HEK293T (cell line): ENCODE measurements around the gene IDH2.

ENCODE experiments used
- CTCF ChIA-PET: fragments of 350-600 bp; formaldehyde crosslinking; extraction: SDS; loops from one replicate; lab custom pipeline; 2021; ENCODE audit warnings: antibody characterized with exemption, inconsistent platforms; lab: Yijun Ruan, JAX
- POLR2A ChIA-PET: fragments of 350-600 bp; formaldehyde crosslinking; extraction: SDS; loops from one replicate; lab custom pipeline; 2020; ENCODE audit warnings: antibody characterized with exemption, inconsistent platforms; lab: Yijun Ruan, JAX
- DNase-seq: peaks from one replicate; pipeline ENCODE4 v3.0.0; 2012; ENCODE audit warnings: mixed read lengths; ENCODE audit errors: extremely low spot score
- ARNT ChIP-seq: fragments of 450-650 bp; IDR thresholded peaks from 2 replicates; pipeline ENCODE4 v1.6.1; 2017; ENCODE audit warnings: mild to moderate bottlenecking
- BHLHE40 ChIP-seq: fragments of 450-650 bp; IDR thresholded peaks from 2 replicates; pipeline ENCODE4 v1.6.1; 2016; ENCODE audit warnings: mild to moderate bottlenecking, moderate library complexity, borderline replicate concordance
- CTBP1 ChIP-seq: fragments of 450-650 bp; IDR thresholded peaks from 2 replicates; pipeline ENCODE4 v1.6.1; 2016; ENCODE audit warnings: borderline replicate concordance
- ELF4 ChIP-seq: fragments of 450-650 bp; IDR thresholded peaks from 2 replicates; pipeline ENCODE4 v1.6.1; 2017; ENCODE audit warnings: antibody characterized with exemption
- FOXA1 ChIP-seq: fragments of 450-650 bp; IDR thresholded peaks from 2 replicates; pipeline ENCODE4 v1.6.1; 2016; ENCODE audit warnings: mild to moderate bottlenecking
- FOXK2 ChIP-seq: fragments of 450-650 bp; IDR thresholded peaks from 2 replicates; pipeline ENCODE4 v1.6.1; 2016; ENCODE audit warnings: mild to moderate bottlenecking
- FOXM1 ChIP-seq: fragments of 450-650 bp; IDR thresholded peaks from 2 replicates; pipeline ENCODE4 v1.6.1; 2017; ENCODE audit warnings: mild to moderate bottlenecking, borderline replicate concordance
- HDGF ChIP-seq: fragments of 450-650 bp; IDR thresholded peaks from 2 replicates; pipeline ENCODE4 v1.6.1; 2017; ENCODE audit warnings: antibody characterized with exemption, borderline replicate concordance
- L3MBTL2 ChIP-seq: fragments of 450-650 bp; conservative IDR thresholded peaks from 2 replicates; pipeline ENCODE4 v1.6.1; 2016; ENCODE audit warnings: mild to moderate bottlenecking
- LEF1 ChIP-seq: fragments of 450-650 bp; IDR thresholded peaks from 2 replicates; pipeline ENCODE4 v1.6.1; 2017; ENCODE audit warnings: mild to moderate bottlenecking, borderline replicate concordance
- NFRKB ChIP-seq: fragments of 450-650 bp; IDR thresholded peaks from 2 replicates; pipeline ENCODE4 v1.6.1; 2016; ENCODE audit warnings: mild to moderate bottlenecking, moderate library complexity
- SP1 ChIP-seq: fragments of 450-650 bp; IDR thresholded peaks from 2 replicates; pipeline ENCODE4 v1.6.1; 2017
- SUZ12 ChIP-seq: fragments of 450-650 bp; IDR thresholded peaks from 2 replicates; pipeline ENCODE4 v1.6.1; 2016; ENCODE audit warnings: mild to moderate bottlenecking
- TARDBP ChIP-seq: fragments of 450-650 bp; IDR thresholded peaks from 2 replicates; pipeline ENCODE4 v1.6.1; 2016
- ZNF384 ChIP-seq: fragments of 450-650 bp; IDR thresholded peaks from 2 replicates; pipeline ENCODE4 v1.6.1; 2016
- TF ChIP-seq, protein P1 (sequence below): fragments of 450-650 bp; IDR thresholded peaks from 2 replicates; pipeline ENCODE4 v1.6.1; 2016

The IDH2 gene

DNA sequence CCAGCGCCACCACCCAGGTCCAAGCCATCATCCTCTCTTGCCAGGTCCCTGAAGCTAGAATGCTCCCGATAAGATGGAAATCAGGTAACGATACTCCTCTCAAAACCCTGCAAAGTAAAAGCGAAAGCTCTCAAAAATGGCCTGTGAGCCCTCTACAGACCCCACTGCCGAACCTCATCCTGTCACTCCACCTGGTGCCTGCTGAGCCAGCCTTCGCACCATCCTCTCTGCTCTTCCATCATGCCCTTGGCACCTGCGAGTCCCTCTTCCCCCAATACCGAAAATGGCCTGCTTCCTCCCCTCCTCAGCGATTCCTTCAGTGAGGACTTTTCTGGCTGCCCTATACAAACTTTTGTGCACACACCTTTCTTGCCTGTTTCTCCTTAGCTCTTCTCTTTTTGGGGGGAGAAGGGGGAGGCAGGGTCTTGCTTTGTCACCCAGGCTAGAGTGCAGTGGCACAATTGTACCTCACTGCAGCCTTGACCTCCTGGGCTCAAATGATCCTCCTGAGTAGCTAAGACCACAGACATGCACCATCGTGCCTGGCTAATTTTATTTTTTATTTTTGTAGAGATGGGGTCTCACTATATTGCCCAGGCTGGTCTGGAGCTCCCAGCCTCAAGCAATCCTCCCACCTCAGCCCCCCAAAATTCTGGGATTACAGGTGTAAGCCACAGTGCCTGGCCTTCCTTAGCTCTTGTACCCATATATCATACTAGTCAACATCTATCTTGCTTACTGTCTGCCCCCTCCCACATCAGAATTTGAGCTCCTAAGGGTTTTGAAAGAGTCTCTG is 3.0 kb downstream of the IDH2 start:
- ChIA-PET CTCF (no interaction called here), POLR2A (interaction anchor here (0.6 to 1.9 kb wide), 4 partner anchors 23 to 624 kb away, joined by 3 to 6 read pairs (median 4); partner anchors contain the start of genes AP3S2 and ARPIN)
- DNase-seq = no peak
- no peak for TF ChIP-seq BHLHE40
- TF ChIP-seq FOXA1 = no peak
- TF ChIP-seq ARNT = no peak
- TF ChIP-seq LEF1 = no peak
- no peak for TF ChIP-seq TARDBP
- no peak for TF ChIP-seq ELF4
- no peak for TF ChIP-seq SP1
- no peak for TF ChIP-seq CTBP1
- TF ChIP-seq L3MBTL2 = no peak
- no peak for TF ChIP-seq FOXM1
- no peak for TF ChIP-seq NFRKB
- no peak for TF ChIP-seq ZNF384
- TF ChIP-seq, protein P1, sequence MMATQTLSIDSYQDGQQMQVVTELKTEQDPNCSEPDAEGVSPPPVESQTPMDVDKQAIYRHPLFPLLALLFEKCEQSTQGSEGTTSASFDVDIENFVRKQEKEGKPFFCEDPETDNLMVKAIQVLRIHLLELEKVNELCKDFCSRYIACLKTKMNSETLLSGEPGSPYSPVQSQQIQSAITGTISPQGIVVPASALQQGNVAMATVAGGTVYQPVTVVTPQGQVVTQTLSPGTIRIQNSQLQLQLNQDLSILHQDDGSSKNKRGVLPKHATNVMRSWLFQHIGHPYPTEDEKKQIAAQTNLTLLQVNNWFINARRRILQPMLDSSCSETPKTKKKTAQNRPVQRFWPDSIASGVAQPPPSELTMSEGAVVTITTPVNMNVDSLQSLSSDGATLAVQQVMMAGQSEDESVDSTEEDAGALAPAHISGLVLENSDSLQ = no peak
- TF ChIP-seq SUZ12 = no peak
- no peak for TF ChIP-seq HDGF
- no peak for TF ChIP-seq FOXK2

DNA sequence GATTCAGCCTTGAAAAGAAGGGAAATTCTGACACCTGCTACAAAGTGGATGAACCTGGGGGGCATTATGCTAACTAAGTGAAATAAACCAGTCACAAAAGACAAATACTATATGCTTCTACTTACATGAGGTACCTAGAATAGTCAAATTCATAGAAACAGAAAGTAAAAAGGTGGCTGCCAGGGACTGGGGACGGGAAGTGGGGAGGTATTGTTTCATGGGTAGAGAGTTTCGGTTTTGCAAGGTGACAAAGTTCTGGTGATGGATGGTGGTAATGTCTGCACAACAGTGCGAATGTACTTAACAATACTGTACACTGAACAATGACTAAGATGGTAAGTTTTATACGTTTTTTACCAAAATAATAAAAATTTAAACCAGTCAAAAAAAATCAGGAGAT is 4.8 kb downstream of the IDH2 start:
- POLR2A ChIA-PET = interaction anchor here (1.9 kb wide), 1 partner anchor 184 kb away, joined by 6 read pairs; the partner anchor contains the start of gene ARPIN
- CTCF ChIA-PET = no interaction called here
- TF ChIP-seq NFRKB (no peak), FOXM1 (no peak), SUZ12 (no peak), SP1 (no peak)
- no peak for DNase-seq

GRCh38 chr15:90095521-90095959 is 6.7 kb downstream of the IDH2 start:
- ChIA-PET POLR2A (no interaction called here), CTCF (interaction anchor here (0.6 kb wide), 1 partner anchor 153 kb away, joined by 3 read pairs; no protein-coding TSS in a partner anchor)
- no peak for DNase-seq

DNA sequence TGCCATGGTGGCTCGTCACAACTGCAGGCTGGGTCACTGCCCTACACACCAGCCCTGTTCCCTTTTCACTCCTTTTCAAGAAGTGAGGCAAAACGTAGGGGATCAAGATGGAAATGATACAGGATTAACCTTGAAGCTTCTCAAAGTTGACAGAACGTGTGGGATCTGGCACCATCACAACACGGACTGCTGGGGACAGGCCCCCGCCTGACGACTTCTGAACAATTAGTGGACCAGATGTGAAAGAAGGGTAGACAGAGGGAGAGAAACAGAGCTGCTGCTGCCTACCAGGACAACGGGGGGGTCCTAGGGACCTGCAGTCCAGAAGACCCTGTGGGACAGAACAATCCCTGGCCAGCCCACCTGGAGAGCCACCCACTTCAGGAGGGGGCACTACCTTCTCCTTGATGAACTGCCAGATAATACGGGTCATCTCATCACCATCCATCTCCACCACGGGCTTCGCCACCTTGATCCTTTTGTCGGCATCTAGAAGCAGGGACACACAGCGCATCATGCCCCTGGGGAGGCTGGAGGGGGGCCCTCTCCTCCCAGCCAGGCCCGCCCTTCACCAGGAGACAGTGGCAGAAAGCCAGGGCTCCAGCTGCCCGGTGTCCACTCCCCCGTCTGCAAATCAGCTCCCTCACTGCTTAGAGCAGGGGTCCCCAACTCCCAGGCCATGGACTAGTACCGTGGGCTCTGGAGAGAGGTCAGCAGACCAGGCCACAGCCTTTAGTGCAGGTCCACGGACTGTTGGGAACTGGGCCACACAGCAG is 10.9 kb downstream of the IDH2 start:
- no peak for DNase-seq
- TF ChIP-seq BHLHE40 = no peak
- no peak for TF ChIP-seq ARNT
- TF ChIP-seq, protein P1 = no peak
- no peak for TF ChIP-seq SUZ12
- TF ChIP-seq FOXA1 = no peak
- no peak for TF ChIP-seq ELF4
- no peak for TF ChIP-seq HDGF
- TF ChIP-seq ZNF384 = no peak
- TF ChIP-seq LEF1 = no peak
- no peak for TF ChIP-seq CTBP1
- TF ChIP-seq FOXM1 = no peak
- no peak for TF ChIP-seq SP1
- no peak for TF ChIP-seq TARDBP
- no peak for TF ChIP-seq L3MBTL2
- POLR2A ChIA-PET = interaction anchor here (1.7 kb wide), 1 partner anchor 11 kb away, joined by 6 read pairs; the partner anchor contains the start of gene IDH2
- CTCF ChIA-PET = no interaction called here

More at GRCh38 chr15:90095521-90095959, 6.7 kb downstream of the IDH2 start:
- no peak for TF ChIP-seq HDGF
- TF ChIP-seq SP1 = no peak
- no peak for TF ChIP-seq ELF4
- no peak for TF ChIP-seq ARNT
- TF ChIP-seq BHLHE40 = no peak
- TF ChIP-seq CTBP1 = no peak
- no peak for TF ChIP-seq FOXA1
- no peak for TF ChIP-seq LEF1
- TF ChIP-seq SUZ12 = no peak
- no peak for TF ChIP-seq FOXK2
- TF ChIP-seq, protein P1 = no peak
- TF ChIP-seq FOXM1 = no peak

GRCh38 chr15:90090226-90090848 is 11.9 kb downstream of the IDH2 start:
- POLR2A ChIA-PET = no interaction called here

More at GRCh38 chr15:90090226-90090848, 11.9 kb downstream of the IDH2 start:
- no peak for DNase-seq
- CTCF ChIA-PET = no interaction called here
- TF ChIP-seq LEF1 (no peak), ZNF384 (no peak), NFRKB (no peak), FOXM1 (no peak), FOXA1 (no peak), HDGF (no peak), SUZ12 (no peak), L3MBTL2 (no peak), ARNT (no peak), ELF4 (no peak), CTBP1 (no peak), BHLHE40 (no peak), FOXK2 (no peak), TARDBP (no peak), SP1 (no peak)
- TF ChIP-seq, protein P1 = no peak
